Neural cell (in vitro differentiated cells): ENCODE data around the gene TANGO6. TPM values are rescaled to one million over a fixed set of nuclear protein-coding genes. Genes with fewer than 3 reads are reported as not detected.

ENCODE experiments used
- H2AFZ ChIP-seq: fragments of 200-600, 300-800 bp; sonication (generic), shearing (Covaris generic); 2 replicates; pipeline ENCODE4 v1.6.0; 2014; ENCODE audit warnings: low read depth, mild to moderate bottlenecking, antibody characterized with exemption, low read length, moderate library complexity
- H3F3A ChIP-seq: fragments of 200-600 bp; shearing (Covaris generic); 2 replicates; pipeline ENCODE4 v1.6.1; 2016; ENCODE audit warnings: mild to moderate bottlenecking, moderate library complexity, mixed read lengths, antibody characterized with exemption, low read length; ENCODE audit not compliant: insufficient read depth, poor library complexity, severe bottlenecking
- H3K27ac ChIP-seq: fragments of 200-600, 300-800 bp; sonication (generic), shearing (Covaris generic); 2 replicates; pipeline ENCODE4 v1.5.1; 2014; ENCODE audit warnings: mild to moderate bottlenecking, low read length, moderate library complexity
- H3K27me3 ChIP-seq: fragments of 300-800, 200-600 bp; sonication (generic), shearing (Covaris generic); 2 replicates; pipeline ENCODE4 v1.6.0; 2014; ENCODE audit warnings: mild to moderate bottlenecking, low read depth, low read length, moderate library complexity; ENCODE audit not compliant: insufficient read depth
- H3K36me3 ChIP-seq: fragments of 300-800, 200-600 bp; sonication (generic), shearing (Covaris generic); 2 replicates; pipeline ENCODE4 v1.5.1; 2014; ENCODE audit warnings: mild to moderate bottlenecking, antibody characterized with exemption, low read length, moderate library complexity; ENCODE audit not compliant: insufficient read depth
- H3K4me2 ChIP-seq: fragments of 300-800, 200-600 bp; sonication (generic), shearing (Covaris generic); 2 replicates; pipeline ENCODE4 v1.6.0; 2014; ENCODE audit warnings: mild to moderate bottlenecking, low read length
- H3K4me3 ChIP-seq: fragments of 300-800, 200-600 bp; sonication (generic), shearing (Covaris generic); 2 replicates; pipeline ENCODE4 v1.5.1; 2014; ENCODE audit warnings: mild to moderate bottlenecking, low read length, moderate library complexity
- H3K79me2 ChIP-seq: fragments of 200-600 bp; shearing (Covaris generic); replicated peaks from 2 replicates; pipeline ENCODE4 v1.6.0; 2014; ENCODE audit warnings: mild to moderate bottlenecking, low read length, moderate library complexity; ENCODE audit not compliant: insufficient read depth
- H3K9ac ChIP-seq: fragments of 300-800, 200-600 bp; sonication (generic), shearing (Covaris generic); 2 replicates; pipeline ENCODE4 v1.6.1; 2016; ENCODE audit warnings: mild to moderate bottlenecking, low read length, mixed read lengths
- H3K9me2 ChIP-seq: fragments of 200-600 bp; shearing (Covaris generic); 2 replicates; pipeline ENCODE4 v1.6.1; 2016; ENCODE audit warnings: mild to moderate bottlenecking, low read length, mixed read lengths; ENCODE audit not compliant: insufficient read depth
- H3K9me3 ChIP-seq: fragments of 200-600, 300-800 bp; sonication (generic), shearing (Covaris generic); 2 replicates; pipeline ENCODE4 v1.6.1; 2016; ENCODE audit warnings: mild to moderate bottlenecking, mixed run types, low read length, moderate library complexity, mixed read lengths
- H4K20me1 ChIP-seq: fragments of 200-600 bp; shearing (Covaris generic); 2 replicates; pipeline ENCODE4 v1.6.1; 2016; ENCODE audit warnings: mild to moderate bottlenecking, mixed run types; ENCODE audit not compliant: insufficient read depth
- EP300 ChIP-seq: fragments of 450-650 bp; conservative IDR thresholded peaks from 2 replicates; pipeline ENCODE4 v1.6.1; 2014; ENCODE audit warnings: antibody characterized with exemption, mild to moderate bottlenecking, moderate library complexity; ENCODE audit not compliant: poor library complexity, severe bottlenecking
- EZH2 ChIP-seq: fragments of 200-600, 300-800 bp; shearing (Covaris generic), sonication (generic); IDR thresholded peaks from 2 replicates; pipeline ENCODE4 v1.6.1; 2014; ENCODE audit warnings: antibody characterized with exemption, low read length, borderline replicate concordance, mild to moderate bottlenecking; ENCODE audit not compliant: insufficient read depth, poor library complexity, severe bottlenecking
- MXI1 ChIP-seq: fragments of 450-650 bp; conservative IDR thresholded peaks from 2 replicates; pipeline ENCODE4 v1.6.1; 2014; ENCODE audit warnings: antibody characterized with exemption, mild to moderate bottlenecking; ENCODE audit not compliant: poor library complexity, severe bottlenecking
- POLR2AphosphoS5 ChIP-seq: IDR thresholded peaks from 2 replicates; pipeline ENCODE4 v1.6.1; 2012
- RAD21 ChIP-seq: fragments of 450-650 bp; conservative IDR thresholded peaks from 2 replicates; pipeline ENCODE4 v1.6.1; 2014; ENCODE audit warnings: antibody characterized with exemption, mild to moderate bottlenecking, moderate library complexity
- REST ChIP-seq: IDR thresholded peaks from 2 replicates; pipeline ENCODE4 v1.6.1; 2012; ENCODE audit warnings: borderline replicate concordance
- SMC3 ChIP-seq: fragments of 450-650 bp; conservative IDR thresholded peaks from 2 replicates; pipeline ENCODE4 v1.6.1; 2014; ENCODE audit warnings: antibody characterized with exemption, mild to moderate bottlenecking, moderate library complexity; ENCODE audit not compliant: poor library complexity
- TAF1 ChIP-seq: IDR thresholded peaks from 2 replicates; pipeline ENCODE4 v1.6.1; 2012; ENCODE audit warnings: low read depth
- polyA plus RNA-seq: library from polyadenylated mRNA; depleted of rRNA; stranded (reverse); fragments of >200 nt; gene quantifications from 2 replicates; pipeline ENCODE4 v1.2.3, GENCODE V29; 2014
- TF ChIP-seq, protein P1 (sequence below): fragments of 450-650 bp; IDR thresholded peaks from 2 replicates; pipeline ENCODE4 v1.5.1; 2014; ENCODE audit warnings: antibody characterized with exemption, mild to moderate bottlenecking, moderate library complexity; ENCODE audit not compliant: poor library complexity, severe bottlenecking

The TANGO6 gene
- polyA plus RNA-seq, 1 donor from 2014 or later, result 9.5 TPM

DNA sequence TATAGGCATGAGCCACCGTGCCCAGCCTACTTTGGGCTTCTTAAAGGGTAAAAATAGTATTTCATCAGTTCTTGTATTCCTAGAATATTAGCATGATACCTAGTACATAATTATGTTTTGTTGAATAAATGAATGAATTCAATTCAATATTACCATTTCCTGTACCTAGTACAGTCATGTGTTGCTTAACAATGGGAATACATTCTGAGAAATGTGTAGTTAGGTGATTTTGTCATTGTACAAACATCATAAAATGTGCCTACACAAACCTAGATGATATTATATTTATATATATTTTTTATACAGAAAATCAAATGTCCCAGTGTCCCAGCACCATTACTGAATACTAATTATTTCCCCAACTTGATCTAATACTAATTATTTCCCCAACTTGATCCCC, 176.5 kb downstream of the TANGO6 start:
- H3K4me3 ChIP-seq, result no peak overlapping the region
- H4K20me1 ChIP-seq, result no peaks in the 10 kb centered on the region
- no peak overlapping the region for H3K4me2 ChIP-seq
- no peaks in the 10 kb centered on the region for H3K79me2 ChIP-seq
- no peaks in the 10 kb centered on the region for H3K9me2 ChIP-seq
- H3K27ac ChIP-seq, result no peak overlapping the region
- TF ChIP-seq, protein P1, sequence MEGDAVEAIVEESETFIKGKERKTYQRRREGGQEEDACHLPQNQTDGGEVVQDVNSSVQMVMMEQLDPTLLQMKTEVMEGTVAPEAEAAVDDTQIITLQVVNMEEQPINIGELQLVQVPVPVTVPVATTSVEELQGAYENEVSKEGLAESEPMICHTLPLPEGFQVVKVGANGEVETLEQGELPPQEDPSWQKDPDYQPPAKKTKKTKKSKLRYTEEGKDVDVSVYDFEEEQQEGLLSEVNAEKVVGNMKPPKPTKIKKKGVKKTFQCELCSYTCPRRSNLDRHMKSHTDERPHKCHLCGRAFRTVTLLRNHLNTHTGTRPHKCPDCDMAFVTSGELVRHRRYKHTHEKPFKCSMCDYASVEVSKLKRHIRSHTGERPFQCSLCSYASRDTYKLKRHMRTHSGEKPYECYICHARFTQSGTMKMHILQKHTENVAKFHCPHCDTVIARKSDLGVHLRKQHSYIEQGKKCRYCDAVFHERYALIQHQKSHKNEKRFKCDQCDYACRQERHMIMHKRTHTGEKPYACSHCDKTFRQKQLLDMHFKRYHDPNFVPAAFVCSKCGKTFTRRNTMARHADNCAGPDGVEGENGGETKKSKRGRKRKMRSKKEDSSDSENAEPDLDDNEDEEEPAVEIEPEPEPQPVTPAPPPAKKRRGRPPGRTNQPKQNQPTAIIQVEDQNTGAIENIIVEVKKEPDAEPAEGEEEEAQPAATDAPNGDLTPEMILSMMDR, result no peak
- TF ChIP-seq MXI1 (no peak), REST (no peak), TAF1 (no peak), SMC3 (no peak), EP300 (no peak), EZH2 (no peak), POLR2AphosphoS5 (no peak), RAD21 (no peak)
- H3F3A ChIP-seq, result no peaks in the 10 kb centered on the region
- H3K9ac ChIP-seq, result no peak overlapping the region
- no peaks in the 10 kb centered on the region for H3K27me3 ChIP-seq
- H3K36me3 ChIP-seq, result no peaks in the 10 kb centered on the region
- H2AFZ ChIP-seq, result no peak overlapping the region
- no peaks in the 10 kb centered on the region for H3K9me3 ChIP-seq

- Histone ChIP-seq H3K27ac (no peak overlapping the region), H3K4me3 (no peak overlapping the region), H3K79me2 (no peaks in the 10 kb centered on the region), H4K20me1 (no peaks in the 10 kb centered on the region), H3K4me2 (no peak overlapping the region), H3K36me3 (no peaks in the 10 kb centered on the region), H3K9ac (no peak overlapping the region), H3K9me2 (no peaks in the 10 kb centered on the region), H3F3A (no peaks in the 10 kb centered on the region), H3K27me3 (no peaks in the 10 kb centered on the region), H3K9me3 (no peaks in the 10 kb centered on the region), H2AFZ (no peak overlapping the region)
- TF ChIP-seq SMC3 (no peak), RAD21 (no peak), MXI1 (no peak)
Observed at GRCh38 chr16:69029121-69029520, 185.8 kb downstream of the TANGO6 start.

DNA sequence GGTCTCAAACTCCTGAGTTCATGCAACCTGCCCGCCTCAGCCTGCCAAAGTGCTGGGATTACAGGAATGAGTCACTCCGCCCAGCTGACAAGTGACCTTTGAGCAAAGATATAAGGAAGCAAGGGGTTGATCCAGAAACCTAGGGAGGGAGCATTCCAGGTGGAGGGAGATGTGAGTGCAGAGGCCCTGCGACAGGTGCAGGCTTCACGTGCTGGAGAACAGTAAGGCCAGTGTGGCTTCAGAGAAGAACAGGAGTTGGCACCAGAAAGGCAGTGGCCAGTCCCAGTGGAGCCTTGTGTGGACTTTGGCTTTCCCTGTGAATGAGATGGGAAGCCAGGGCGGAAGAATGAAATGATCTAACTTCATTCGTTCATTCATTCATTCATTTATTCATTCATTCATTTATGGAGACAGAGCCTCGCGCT, 188.6 kb downstream of the TANGO6 start:
- Histone ChIP-seq H3K27ac (no peak overlapping the region), H3K4me2 (no peak overlapping the region), H3K36me3 (no peaks in the 10 kb centered on the region), H2AFZ (no peak overlapping the region), H3K9me2 (no peaks in the 10 kb centered on the region), H4K20me1 (no peaks in the 10 kb centered on the region), H3K79me2 (no peaks in the 10 kb centered on the region), H3K4me3 (no peak overlapping the region), H3K9ac (no peak overlapping the region), H3K27me3 (no peaks in the 10 kb centered on the region), H3F3A (no peaks in the 10 kb centered on the region), H3K9me3 (no peaks in the 10 kb centered on the region)
- TF ChIP-seq REST, result no peak
- TF ChIP-seq TAF1, result no peak
- TF ChIP-seq EP300, result no peak
- TF ChIP-seq, protein P1, result no peak
- TF ChIP-seq POLR2AphosphoS5, result no peak
- TF ChIP-seq SMC3, result no peak
- TF ChIP-seq MXI1, result no peak
- no peak for TF ChIP-seq EZH2
